Measurements from ENCODE around the gene ANKRD24. TPM values are rescaled to one million over a fixed set of nuclear protein-coding genes. Genes with fewer than 3 reads are reported as not detected.

Gene ANKRD24
- total and polyA plus RNA-seq, 7 donors = 0.34 to 2.7 (median 0.46) TPM

DNA sequence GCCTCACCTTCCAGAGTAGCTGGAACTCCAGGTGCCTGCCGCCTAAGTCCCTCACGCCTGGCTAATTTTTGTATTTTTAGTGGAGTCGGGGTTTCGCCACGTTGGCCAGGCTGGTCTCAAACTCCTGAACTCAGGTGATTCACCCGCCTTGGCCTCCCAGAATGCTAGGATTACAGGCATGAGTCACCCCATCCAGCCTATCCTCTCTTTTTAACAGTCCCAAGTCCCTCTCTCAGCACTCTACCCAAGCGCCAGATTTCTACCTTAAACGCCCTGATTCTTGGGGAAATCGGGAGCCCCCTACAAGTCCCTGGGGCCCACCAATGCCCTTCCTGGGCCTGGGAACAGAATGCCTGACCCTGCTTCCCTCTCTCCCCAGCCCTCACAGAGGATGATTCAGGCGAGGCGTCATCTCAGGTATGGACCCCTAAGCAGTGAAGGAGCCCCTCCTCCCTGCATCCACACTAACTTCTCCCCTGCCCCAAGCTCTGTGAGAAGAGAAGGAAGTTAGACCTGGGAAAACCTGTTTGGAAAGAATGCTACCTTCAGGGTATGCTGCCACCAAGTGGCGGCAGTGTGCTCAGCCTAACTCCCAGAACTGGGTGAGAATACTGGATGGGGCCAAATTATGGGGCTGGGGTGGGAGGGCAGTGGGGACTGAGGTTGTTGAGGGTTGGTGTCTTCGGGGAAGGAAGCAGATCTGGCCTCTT, 26.1 kb downstream of the ANKRD24 start:
- H3K4me3 ChIP-seq = no peak overlapping the region
- intact Hi-C loops (cut with DNase I) = loop anchor here (5.0 to 10.0 kb wide), 2 partner anchors 66 to 224 kb away; partner anchors contain the start of gene EEF2 (in 1 of the 2)
- H3K27ac ChIP-seq = no peak overlapping the region
- H3K9me3 ChIP-seq = no peaks in the 10 kb centered on the region
- H3K27me3 ChIP-seq (ENCODE audit: insufficient read depth in 3 of 3, low read length in 2 of 3) = peaks cover 0 to 11% (median 3%) of the 10 kb centered on the region in 3 donors
- TF ChIP-seq, protein P1, sequence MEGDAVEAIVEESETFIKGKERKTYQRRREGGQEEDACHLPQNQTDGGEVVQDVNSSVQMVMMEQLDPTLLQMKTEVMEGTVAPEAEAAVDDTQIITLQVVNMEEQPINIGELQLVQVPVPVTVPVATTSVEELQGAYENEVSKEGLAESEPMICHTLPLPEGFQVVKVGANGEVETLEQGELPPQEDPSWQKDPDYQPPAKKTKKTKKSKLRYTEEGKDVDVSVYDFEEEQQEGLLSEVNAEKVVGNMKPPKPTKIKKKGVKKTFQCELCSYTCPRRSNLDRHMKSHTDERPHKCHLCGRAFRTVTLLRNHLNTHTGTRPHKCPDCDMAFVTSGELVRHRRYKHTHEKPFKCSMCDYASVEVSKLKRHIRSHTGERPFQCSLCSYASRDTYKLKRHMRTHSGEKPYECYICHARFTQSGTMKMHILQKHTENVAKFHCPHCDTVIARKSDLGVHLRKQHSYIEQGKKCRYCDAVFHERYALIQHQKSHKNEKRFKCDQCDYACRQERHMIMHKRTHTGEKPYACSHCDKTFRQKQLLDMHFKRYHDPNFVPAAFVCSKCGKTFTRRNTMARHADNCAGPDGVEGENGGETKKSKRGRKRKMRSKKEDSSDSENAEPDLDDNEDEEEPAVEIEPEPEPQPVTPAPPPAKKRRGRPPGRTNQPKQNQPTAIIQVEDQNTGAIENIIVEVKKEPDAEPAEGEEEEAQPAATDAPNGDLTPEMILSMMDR (IDR thresholded peaks at IDR 0.05) = peak; percentile 13
- peaks cover 3% of the 10 kb centered on the region for H3K4me1 ChIP-seq
- ATAC-seq (no peak), DNase-seq (no peak)
- 77 to 80% (median 80%) methylated on average over 13 of the region's 13 CpGs for WGBS, 3 donors
- no peaks in the 10 kb centered on the region for H3K36me3 ChIP-seq (ENCODE audit: insufficient read depth in 1 of 2, low read depth in 1 of 2)

DNA sequence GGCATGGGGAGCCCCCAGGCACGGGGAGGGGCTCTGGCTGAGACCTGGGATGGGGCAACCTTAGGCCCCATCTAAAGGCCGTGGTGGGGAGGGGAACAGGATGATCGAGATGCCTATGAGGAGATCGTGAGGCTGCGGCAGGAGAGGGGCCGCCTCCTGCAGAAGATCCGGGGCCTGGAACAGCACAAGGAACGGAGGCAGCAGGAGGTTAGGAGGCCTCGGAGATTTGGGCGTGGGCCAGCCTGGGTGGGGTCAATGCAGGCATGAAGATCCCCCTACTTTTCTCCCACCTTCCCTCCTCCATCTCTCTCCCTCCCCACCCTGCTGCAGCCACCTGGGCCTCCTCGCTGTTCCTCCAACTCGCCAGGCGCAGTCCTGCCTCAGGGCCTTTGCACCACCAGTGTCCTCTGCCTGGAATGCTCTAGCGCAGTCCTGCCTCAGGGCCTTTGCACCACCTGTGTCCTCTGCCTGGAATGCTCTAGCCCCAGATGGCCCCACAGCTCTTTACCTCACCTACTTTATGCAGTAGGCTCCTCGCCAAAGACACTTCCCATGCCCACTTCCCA, 27.8 kb downstream of the ANKRD24 start:
- H3K27me3 ChIP-seq (ENCODE audit: insufficient read depth in 3 of 3, low read length in 2 of 3) = peaks cover 0 to 11% (median 3%) of the 10 kb centered on the region in 3 donors
- ATAC-seq = no peak
- WGBS, 3 donors = 74 to 88% (median 84%) methylated on average over 12 to 15 of the region's 15 CpGs

DNA sequence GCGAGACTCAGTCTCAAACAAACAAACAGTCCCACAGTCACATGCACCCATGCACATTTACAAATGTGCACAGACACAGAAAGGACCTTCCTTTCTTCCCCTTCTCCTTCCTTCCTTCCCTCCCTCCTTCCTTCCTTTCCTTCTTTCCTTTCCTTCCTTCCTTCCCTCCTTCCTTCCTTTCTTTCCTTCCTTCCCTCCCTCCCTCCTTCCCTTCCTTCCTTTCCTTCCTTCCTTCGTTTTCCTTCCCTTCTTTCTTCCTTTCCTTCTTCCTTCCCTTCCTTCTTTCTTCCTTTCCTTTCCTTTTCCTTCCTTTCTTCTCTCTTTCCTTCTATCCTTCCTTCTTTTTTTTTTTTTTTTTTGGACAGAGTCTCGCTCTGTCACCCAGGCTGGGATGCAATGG, 30.6 kb downstream of the ANKRD24 start:
- Histone ChIP-seq H3K36me3 (ENCODE audit: insufficient read depth in 1 of 2, low read depth in 1 of 2) (no peaks in the 10 kb centered on the region), H3K27me3 (ENCODE audit: insufficient read depth in 3 of 3, low read length in 2 of 3) (peaks cover 0 to 11% (median 3%) of the 10 kb centered on the region in 3 donors), H3K4me3 (no peak overlapping the region), H3K9me3 (no peaks in the 10 kb centered on the region), H3K27ac (no peak overlapping the region), H3K4me1 (no peaks in the 10 kb centered on the region)
- TF ChIP-seq, protein P1 (IDR thresholded peaks at IDR 0.05) = no peak
- no peak for DNase-seq
- ATAC-seq = no peak
- whole genome bisulfite sequencing, 3 donors = 68 to 82% (median 71%) methylated on average over 3 of the region's 3 CpGs
- intact Hi-C loops (cut with DNase I) = no loop called here

More for the DNA sequence above, 27.8 kb downstream of the ANKRD24 start:
- DNase-seq = no peak
- TF ChIP-seq, protein P1 (IDR thresholded peaks at IDR 0.05) = no peak
- Histone ChIP-seq H3K4me3 (no peak overlapping the region), H3K36me3 (ENCODE audit: insufficient read depth in 1 of 2, low read depth in 1 of 2) (no peaks in the 10 kb centered on the region), H3K27ac (no peak overlapping the region), H3K4me1 (no peaks in the 10 kb centered on the region), H3K9me3 (no peaks in the 10 kb centered on the region)
- intact Hi-C loops (cut with DNase I) = no loop called here

DNA sequence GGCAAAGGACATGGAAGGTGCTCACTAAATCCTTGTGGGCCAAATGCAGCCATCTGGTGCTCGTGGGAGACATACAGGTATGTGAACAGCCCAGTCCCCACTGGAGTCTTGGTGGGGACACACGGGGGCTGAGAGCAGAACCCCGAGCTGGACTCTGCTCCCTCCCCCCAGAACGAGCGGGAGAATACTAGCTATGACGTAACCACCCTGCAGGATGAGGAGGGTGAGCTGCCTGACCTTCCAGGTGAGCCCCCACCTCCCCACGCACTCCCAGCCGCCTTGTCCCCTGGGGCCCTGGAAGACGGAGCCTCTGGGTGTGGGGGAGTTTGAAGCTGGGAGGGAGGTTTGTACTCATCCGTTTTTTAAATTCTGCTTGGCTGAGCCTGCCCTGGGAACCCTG, 33.3 kb downstream of the ANKRD24 start:
- ATAC-seq = no peak

More for the DNA sequence above, 33.3 kb downstream of the ANKRD24 start:
- H3K27ac ChIP-seq = no peak overlapping the region
- no peak for DNase-seq
- no peaks in the 10 kb centered on the region for H3K36me3 ChIP-seq (ENCODE audit: insufficient read depth in 1 of 2, low read depth in 1 of 2)
- H3K27me3 ChIP-seq (ENCODE audit: insufficient read depth in 3 of 3, low read length in 2 of 3) = peaks cover 0 to 10% (median 2%) of the 10 kb centered on the region in 3 donors
- 65 to 86% (median 65%) methylated on average over 8 to 10 of the region's 10 CpGs for WGBS, 3 donors
- intact Hi-C loops (cut with DNase I) = no loop called here
- no peaks in the 10 kb centered on the region for H3K9me3 ChIP-seq
- TF ChIP-seq, protein P1 (IDR thresholded peaks at IDR 0.05) = no peak
- no peak overlapping the region for H3K4me3 ChIP-seq
- no peaks in the 10 kb centered on the region for H3K4me1 ChIP-seq

All from psoas muscle (tissue), 8 donors.